Esophagus muscularis mucosa (tissue), 3 donors: ENCODE data around the gene MTMR11.

Source experiments
- CTCF ChIP-seq, 3 experiments: fragments of 200-600 bp in 2 of 3; fragments of 450-650 bp in 1 of 3; sonication (generic) in 2 of 3; IDR thresholded peaks; one replicate each; pipeline ENCODE4 v1.5.1; 2017 to 2019; ENCODE audit warnings: antibody characterized with exemption in 3 of 3, mild to moderate bottlenecking in 2 of 3, moderate library complexity in 1 of 3
- POLR2A ChIP-seq: fragments of 450-650 bp; IDR thresholded peaks from one replicate; pipeline ENCODE4 v1.6.1; 2017; ENCODE audit warnings: antibody characterized with exemption, moderate library complexity, mild to moderate bottlenecking, low read depth
- POLR2AphosphoS5 ChIP-seq, 2 donors: sonication (generic); formaldehyde crosslinking; IDR thresholded peaks; one replicate each; pipeline ENCODE4 v1.6.1; 2017; ENCODE audit warnings: antibody characterized with exemption in 2 of 2

GRCh38 chr1:149932474-149932873 is 4.2 kb downstream of the MTMR11 start:
- TF ChIP-seq POLR2A = no peak
- TF ChIP-seq CTCF (IDR thresholded peaks at IDR 0.05) = no peak
- no peak for TF ChIP-seq POLR2AphosphoS5 (IDR thresholded peaks at IDR 0.05)
